ENCODE data around the gene EXOC6B. TPM values are rescaled to one million over a fixed set of nuclear protein-coding genes. Genes with fewer than 3 reads are reported as not detected.
"Not testable (repeated sequence)": the region's sequence is repeated elsewhere in the genome, so short reads cannot be mapped to it uniquely, and the experiment has no call there.

EXOC6B gene
- total RNA-seq, 2 experiments from 2014 or later, result 6.8 to 7.6 TPM

- no peaks in the 10 kb centered on the region for H3K9me3 Mint-ChIP-seq
- no peak overlapping the region for H3K27ac Mint-ChIP-seq
- no peaks in the 10 kb centered on the region for H3K27me3 Mint-ChIP-seq
- no peak overlapping the region for H3K4me3 Mint-ChIP-seq
- H3K36me3 Mint-ChIP-seq, result peaks cover 3% of the 10 kb centered on the region
- no peak for DNase-seq
- H3K4me1 Mint-ChIP-seq, result peaks cover 4% of the 10 kb centered on the region
These were observed 292.1 kb downstream of the EXOC6B start for GRCh38 chr2:72533765-72534164.

- no peak for DNase-seq
- Mint-ChIP-seq H3K27me3 (no peaks in the 10 kb centered on the region), H3K36me3 (peaks cover 1% of the 10 kb centered on the region), H3K9me3 (peaks cover 1% of the 10 kb centered on the region), H3K4me3 (no peak overlapping the region), H3K4me1 (no peaks in the 10 kb centered on the region), H3K27ac (no peak overlapping the region)
These were observed 298.4 kb downstream of the EXOC6B start for GRCh38 chr2:72527424-72527823.

- no peaks in the 10 kb centered on the region for H3K4me1 Mint-ChIP-seq
- no peak overlapping the region for H3K4me3 Mint-ChIP-seq
- H3K9me3 Mint-ChIP-seq, result peaks cover 1% of the 10 kb centered on the region
- H3K36me3 Mint-ChIP-seq, result peaks cover 1% of the 10 kb centered on the region
- no peaks in the 10 kb centered on the region for H3K27me3 Mint-ChIP-seq
- DNase-seq, result no peak
- H3K27ac Mint-ChIP-seq, result no peak overlapping the region
These were observed 299.2 kb downstream of the EXOC6B start for GRCh38 chr2:72526623-72527022.

GRCh38 chr2:72524071-72524470 lies 301.8 kb downstream of the EXOC6B start:
- Mint-ChIP-seq H3K4me3 (no peak overlapping the region), H3K36me3 (peaks cover 1% of the 10 kb centered on the region), H3K27me3 (no peaks in the 10 kb centered on the region), H3K27ac (no peak overlapping the region), H3K9me3 (peaks cover 1% of the 10 kb centered on the region), H3K4me1 (no peaks in the 10 kb centered on the region)
- no peak for DNase-seq

- Mint-ChIP-seq H3K36me3 (no peaks in the 10 kb centered on the region), H3K9me3 (no peaks in the 10 kb centered on the region), H3K27me3 (no peaks in the 10 kb centered on the region), H3K4me1 (no peaks in the 10 kb centered on the region), H3K27ac (no peak overlapping the region), H3K4me3 (no peak overlapping the region)
- no peak for DNase-seq
These were observed 310.1 kb downstream of the EXOC6B start for GRCh38 chr2:72515696-72516095.

GRCh38 chr2:72513011-72513410 lies 312.8 kb downstream of the EXOC6B start:
- H3K4me3 Mint-ChIP-seq, result no peak overlapping the region
- no peaks in the 10 kb centered on the region for H3K36me3 Mint-ChIP-seq
- no peak overlapping the region for H3K27ac Mint-ChIP-seq
- DNase-seq, result no peak
- H3K27me3 Mint-ChIP-seq, result no peaks in the 10 kb centered on the region
- no peaks in the 10 kb centered on the region for H3K4me1 Mint-ChIP-seq
- H3K9me3 Mint-ChIP-seq, result no peaks in the 10 kb centered on the region

GRCh38 chr2:72512376-72512775 lies 313.5 kb downstream of the EXOC6B start:
- no peak overlapping the region for H3K27ac Mint-ChIP-seq

GRCh38 chr2:72511906-72512305 lies 313.9 kb downstream of the EXOC6B start:
- DNase-seq, result no peak
- H3K4me3 Mint-ChIP-seq, result no peak overlapping the region
- no peaks in the 10 kb centered on the region for H3K9me3 Mint-ChIP-seq
- H3K36me3 Mint-ChIP-seq, result no peaks in the 10 kb centered on the region
- H3K27ac Mint-ChIP-seq, result no peak overlapping the region
- no peaks in the 10 kb centered on the region for H3K4me1 Mint-ChIP-seq
- no peaks in the 10 kb centered on the region for H3K27me3 Mint-ChIP-seq

More at GRCh38 chr2:72512376-72512775, 313.5 kb downstream of the EXOC6B start:
- no peaks in the 10 kb centered on the region for H3K9me3 Mint-ChIP-seq
- DNase-seq, result no peak
- H3K36me3 Mint-ChIP-seq, result no peaks in the 10 kb centered on the region
- no peak overlapping the region for H3K4me3 Mint-ChIP-seq
- H3K27me3 Mint-ChIP-seq, result no peaks in the 10 kb centered on the region
- no peaks in the 10 kb centered on the region for H3K4me1 Mint-ChIP-seq

GRCh38 chr2:72497763-72498162 lies 328.1 kb downstream of the EXOC6B start:
- Mint-ChIP-seq H3K36me3 (peaks cover 9% of the 10 kb centered on the region), H3K4me3 (no peak overlapping the region), H3K27ac (no peak overlapping the region), H3K4me1 (no peaks in the 10 kb centered on the region), H3K9me3 (no peaks in the 10 kb centered on the region), H3K27me3 (no peaks in the 10 kb centered on the region)
- no peak for DNase-seq

GRCh38 chr2:72496479-72496878 lies 329.4 kb downstream of the EXOC6B start:
- H3K4me3 Mint-ChIP-seq, result no peak overlapping the region
- H3K27ac Mint-ChIP-seq, result no peak overlapping the region
- no peaks in the 10 kb centered on the region for H3K9me3 Mint-ChIP-seq
- H3K36me3 Mint-ChIP-seq, result peaks cover 13% of the 10 kb centered on the region
- no peaks in the 10 kb centered on the region for H3K27me3 Mint-ChIP-seq
- no peaks in the 10 kb centered on the region for H3K4me1 Mint-ChIP-seq
- no peak for DNase-seq

GRCh38 chr2:72494392-72494791 lies 331.4 kb downstream of the EXOC6B start:
- Mint-ChIP-seq H3K9me3 (no peaks in the 10 kb centered on the region), H3K36me3 (peaks cover 28% of the 10 kb centered on the region)
- DNase-seq, result no peak

GRCh38 chr2:72484622-72485021 lies 341.2 kb downstream of the EXOC6B start:
- peaks cover 66% of the 10 kb centered on the region for H3K36me3 Mint-ChIP-seq
- H3K4me3 Mint-ChIP-seq, H3K27me3 Mint-ChIP-seq, H3K27ac Mint-ChIP-seq, H3K4me1 Mint-ChIP-seq, DNase-seq: not testable (repeated sequence)
- H3K9me3 Mint-ChIP-seq, result peaks cover 13% of the 10 kb centered on the region

More at GRCh38 chr2:72494392-72494791, 331.4 kb downstream of the EXOC6B start:
- no peaks in the 10 kb centered on the region for H3K27me3 Mint-ChIP-seq
- H3K4me1 Mint-ChIP-seq, result no peaks in the 10 kb centered on the region
- H3K4me3 Mint-ChIP-seq, result no peak overlapping the region
- H3K27ac Mint-ChIP-seq, result no peak overlapping the region

- Mint-ChIP-seq H3K27me3 (no peaks in the 10 kb centered on the region), H3K4me1 (no peaks in the 10 kb centered on the region), H3K27ac (no peak overlapping the region), H3K9me3 (peaks cover 14% of the 10 kb centered on the region), H3K36me3 (peaks cover 63% of the 10 kb centered on the region), H3K4me3 (no peak overlapping the region)
- DNase-seq, result no peak
These were observed 342.5 kb downstream of the EXOC6B start for GRCh38 chr2:72483346-72483745.

GRCh38 chr2:72475246-72475645 lies 350.6 kb downstream of the EXOC6B start:
- Mint-ChIP-seq H3K27me3 (no peaks in the 10 kb centered on the region), H3K9me3 (peaks cover 30% of the 10 kb centered on the region)

GRCh38 chr2:72457801-72458516 lies 367.9 kb downstream of the EXOC6B start:
- Mint-ChIP-seq H3K4me1 (no peaks in the 10 kb centered on the region), H3K36me3 (peaks cover 22% of the 10 kb centered on the region), H3K27ac (no peak overlapping the region), H3K9me3 (peaks cover 2% of the 10 kb centered on the region), H3K27me3 (no peaks in the 10 kb centered on the region), H3K4me3 (no peak overlapping the region)
- DNase-seq, result no peak

More at GRCh38 chr2:72475246-72475645, 350.6 kb downstream of the EXOC6B start:
- no peaks in the 10 kb centered on the region for H3K4me1 Mint-ChIP-seq
- H3K27ac Mint-ChIP-seq, result no peak overlapping the region
- DNase-seq, result no peak
- no peak overlapping the region for H3K4me3 Mint-ChIP-seq
- H3K36me3 Mint-ChIP-seq, result peaks cover 42% of the 10 kb centered on the region

GRCh38 chr2:72454189-72454588 lies 371.6 kb downstream of the EXOC6B start:
- Mint-ChIP-seq H3K4me1 (no peaks in the 10 kb centered on the region), H3K27me3 (no peaks in the 10 kb centered on the region), H3K4me3 (no peak overlapping the region), H3K9me3 (no peaks in the 10 kb centered on the region), H3K36me3 (peaks cover 17% of the 10 kb centered on the region), H3K27ac (no peak overlapping the region)
- DNase-seq, result no peak

Measured in activated naive CD8-positive, alpha-beta T cell treated with anti-CD3 and anti-CD28 coated beads for 36 hours (primary cell).